Measurements from ENCODE around the gene GALNT14. TPM values are rescaled to one million over a fixed set of nuclear protein-coding genes. Genes with fewer than 3 reads are reported as not detected.

The GALNT14 gene
- total and polyA plus RNA-seq, 10 of the 15 experiments (the other 5 are each of a cell fraction or from before 2014, with no cell fraction given) = 3.7 to 17.8 (median 6.0) TPM

- TF ChIP-seq E2F4 (IDR thresholded peaks at IDR 0.05; ENCODE audit: low read depth, low read length) = no peak
- no peak for TF ChIP-seq CHD1 (IDR thresholded peaks at IDR 0.05; ENCODE audit: low read depth, low read length)
- TF ChIP-seq PRDM15 (CRISPR knock-in tag; IDR thresholded peaks at IDR 0.05) = no peak
- no peak for TF ChIP-seq HCFC1 (IDR thresholded peaks at IDR 0.05; ENCODE audit: low read length)
- TF ChIP-seq MTA3 (IDR thresholded peaks at IDR 0.05; ENCODE audit: borderline replicate concordance, low read length) = no peak
- no peak for TF ChIP-seq MXI1 (IDR thresholded peaks at IDR 0.05; ENCODE audit: low read depth, low read length)
- no peak for TF ChIP-seq RAD51 (IDR thresholded peaks at IDR 0.05)
- no peak for TF ChIP-seq FOXM1 (IDR thresholded peaks at IDR 0.05; ENCODE audit: low read depth, low read length)
- no peak for TF ChIP-seq SKIL (IDR thresholded peaks at IDR 0.05; ENCODE audit: low read depth, poor library complexity, severe bottlenecking)
- no peak for TF ChIP-seq ATF2 (IDR thresholded peaks at IDR 0.05; ENCODE audit: low read length)
- no peak for TF ChIP-seq ASH2L (IDR thresholded peaks at IDR 0.05; ENCODE audit: borderline replicate concordance, low read depth)
- no peak for TF ChIP-seq ZBTB33 (IDR thresholded peaks at IDR 0.05)
- no peak for TF ChIP-seq ZBTB11 (CRISPR knock-in tag; IDR thresholded peaks at IDR 0.05)
These were observed 277.5 kb downstream of the GALNT14 start (continued) for GRCh38 chr2:30860726-30861125.
